ENCODE measurements around the gene CCDC134.

- TF ChIP-seq CTCF (IDR thresholded peaks at IDR 0.05), result no peak
- TF ChIP-seq POLR2A (IDR thresholded peaks at IDR 0.05), result no peak
- no peak for TF ChIP-seq EP300 (IDR thresholded peaks at IDR 0.05)
Observed at GRCh38 chr22:41846268-41846987, 45.9 kb downstream of the CCDC134 start.
